WTC11 (cell line): ENCODE data around the gene MAPK7. TPM values are rescaled to one million over a fixed set of nuclear protein-coding genes. Genes with fewer than 3 reads are reported as not detected.

Source experiments
- ATAC-seq: fragments of 200-7000 bp; cut with Tn5 transposase; 2 replicates; pipeline ENCODE4 v1.10.0; 2021; ENCODE audit warnings: mild to moderate bottlenecking, moderate library complexity
- CTCF ChIA-PET: fragments of 300-600 bp; sonication (Branson Sonifier 250); formaldehyde crosslinking; loops from one replicate; lab custom pipeline; 2021; ENCODE audit warnings: antibody characterized with exemption; lab: Charles Lee
- POLR2A ChIA-PET: fragments of 350-600 bp; sonication (Branson Sonifier 250); formaldehyde crosslinking; loops from one replicate; lab custom pipeline; 2021; ENCODE audit warnings: antibody characterized with exemption; lab: Charles Lee
- DNase-seq: peaks from one replicate; pipeline ENCODE4 v3.0.0; 2021; ENCODE audit warnings: low spot score
- H3K27ac Mint-ChIP-seq: 2 replicates; pipeline ENCODE4 v1.8.0; 2021; ENCODE audit warnings: mixed read lengths
- H3K27me3 Mint-ChIP-seq: 2 replicates; pipeline ENCODE4 v1.8.0; 2021; ENCODE audit warnings: low read depth, mild to moderate bottlenecking, moderate library complexity, mixed read lengths
- H3K36me3 Mint-ChIP-seq: 2 replicates; pipeline ENCODE4 v1.8.0; 2021; ENCODE audit warnings: mixed read lengths
- H3K4me1 Mint-ChIP-seq: 2 replicates; pipeline ENCODE4 v1.8.0; 2022; ENCODE audit warnings: mixed read lengths
- H3K4me3 Mint-ChIP-seq: 2 replicates; pipeline ENCODE4 v1.8.0; 2021; ENCODE audit warnings: mild to moderate bottlenecking, moderate library complexity, mixed read lengths
- H3K9me3 Mint-ChIP-seq: 2 replicates; pipeline ENCODE4 v1.8.0; 2021; ENCODE audit warnings: mixed read lengths
- ATF1 ChIP-seq: sonication (generic); formaldehyde crosslinking; IDR thresholded peaks from 2 replicates; pipeline ENCODE4 v1.8.1; 2023; ENCODE audit warnings: mild to moderate bottlenecking, moderate library complexity, missing genetic modification reagents
- CREM ChIP-seq: sonication (generic); formaldehyde crosslinking; IDR thresholded peaks from 2 replicates; pipeline ENCODE4 v1.8.1; 2022; ENCODE audit warnings: mild to moderate bottlenecking, missing genetic modification reagents, moderate library complexity
- CTCF ChIP-seq: fragments of 200-600 bp; IDR thresholded peaks from 2 replicates; pipeline ENCODE4 v1.8.0; 2022; ENCODE audit warnings: antibody characterized with exemption
- FOXJ3 ChIP-seq: sonication (generic); formaldehyde crosslinking; IDR thresholded peaks from 2 replicates; pipeline ENCODE4 v1.9.0; 2021; ENCODE audit warnings: missing genetic modification reagents, mild to moderate bottlenecking, borderline replicate concordance
- GABPB1 ChIP-seq: sonication (generic); formaldehyde crosslinking; IDR thresholded peaks from 2 replicates; pipeline ENCODE4 v1.8.1; 2023; ENCODE audit warnings: mild to moderate bottlenecking, missing genetic modification reagents
- GTF2I ChIP-seq: fragments of 250-450 bp; sonication (Bioruptor Pico); conservative IDR thresholded peaks from 2 replicates; pipeline ENCODE4 v1.4.0; 2021; ENCODE audit warnings: mild to moderate bottlenecking
- NFE2L1 ChIP-seq: sonication (generic); formaldehyde crosslinking; IDR thresholded peaks from 2 replicates; pipeline ENCODE4 v1.8.1; 2023; ENCODE audit warnings: missing genetic modification reagents
- NR2C2 ChIP-seq: sonication (generic); formaldehyde crosslinking; IDR thresholded peaks from 2 replicates; pipeline ENCODE4 v1.8.0; 2022; ENCODE audit warnings: mild to moderate bottlenecking, missing genetic modification reagents
- PRRX2 ChIP-seq: fragments of 250-450 bp; sonication (Bioruptor Pico); IDR thresholded peaks from 2 replicates; pipeline ENCODE4 v1.8.0; 2021; ENCODE audit warnings: mild to moderate bottlenecking
- SMAD3 ChIP-seq: sonication (generic); formaldehyde crosslinking; IDR thresholded peaks from 2 replicates; pipeline ENCODE4 v1.8.0; 2022; ENCODE audit warnings: missing genetic modification reagents, mild to moderate bottlenecking, borderline replicate concordance
- SOX15 ChIP-seq: fragments of 250-450 bp; sonication (Bioruptor Pico); IDR thresholded peaks from 2 replicates; pipeline ENCODE4 v1.9.0; 2021; ENCODE audit warnings: mild to moderate bottlenecking
- TP53 ChIP-seq: sonication (generic); formaldehyde crosslinking; IDR thresholded peaks from 2 replicates; pipeline ENCODE4 v1.8.1; 2023; ENCODE audit warnings: mild to moderate bottlenecking, missing genetic modification reagents
- ZNF232 ChIP-seq: sonication (generic); formaldehyde crosslinking; IDR thresholded peaks from 2 replicates; pipeline ENCODE4 v1.8.0; 2022; ENCODE audit warnings: mild to moderate bottlenecking, missing genetic modification reagents
- ZNF263 ChIP-seq: sonication (generic); formaldehyde crosslinking; IDR thresholded peaks from 2 replicates; pipeline ENCODE4 v1.8.1; 2022; ENCODE audit warnings: low read depth, mild to moderate bottlenecking, moderate library complexity, missing genetic modification reagents
- ZNF396 ChIP-seq: fragments of 250-450 bp; sonication (Bioruptor Pico); IDR thresholded peaks from 2 replicates; pipeline ENCODE4 v1.8.0; 2021; ENCODE audit warnings: mild to moderate bottlenecking, moderate library complexity, borderline replicate concordance
- ZNF425 ChIP-seq: fragments of 250-450 bp; sonication (Bioruptor Pico); conservative IDR thresholded peaks from 2 replicates; pipeline ENCODE4 v1.9.0; 2021; ENCODE audit warnings: mild to moderate bottlenecking
- ZNF532 ChIP-seq: fragments of 250-450 bp; sonication (Bioruptor Pico); IDR thresholded peaks from 2 replicates; pipeline ENCODE4 v1.9.0; 2021; ENCODE audit warnings: mild to moderate bottlenecking, borderline replicate concordance
- ZNF671 ChIP-seq: fragments of 250-450 bp; sonication (Bioruptor Pico); IDR thresholded peaks from 2 replicates; pipeline ENCODE4 v1.8.0; 2021; ENCODE audit warnings: mild to moderate bottlenecking
- ZSCAN18 ChIP-seq: fragments of 250-450 bp; sonication (Bioruptor Pico); IDR thresholded peaks from 2 replicates; pipeline ENCODE4 v2.1.2; 2022; ENCODE audit warnings: mild to moderate bottlenecking, moderate library complexity
- total RNA-seq: library from RNA; stranded (reverse); gene quantifications from 3 replicates; pipeline ENCODE4 v1.2.3, GENCODE V29; 2021

Gene MAPK7
- total RNA-seq, 1 experiment from 2014 or later: 38.5 TPM

- no peak for TF ChIP-seq ZNF425 (CRISPR knock-in tag)
- TF ChIP-seq TP53 (CRISPR knock-in tag): no peak
Measured at GRCh38 chr17:19388791-19389785, 10.8 kb downstream of the MAPK7 start (continued).

GRCh38 chr17:19390951-19391350 lies 12.7 kb downstream of the MAPK7 start:
- no peak for DNase-seq
- ATAC-seq: no peak
- H3K9me3 Mint-ChIP-seq: no peaks in the 10 kb centered on the region
- ChIA-PET POLR2A (no interaction called here), CTCF (interaction anchor here (1.0 to 7.6 kb wide), 3 partner anchors 27 to 372 kb away, joined by 3 to 48 read pairs (median 5); partner anchors contain the start of gene B9D1)
- H3K4me1 Mint-ChIP-seq: peaks cover 41% of the 10 kb centered on the region
- H3K27me3 Mint-ChIP-seq: no peaks in the 10 kb centered on the region; the same call in 1 of the 2 replicates
- TF ChIP-seq SOX15: no peak
- TF ChIP-seq SMAD3 (CRISPR knock-in tag): no peak
- TF ChIP-seq PRRX2: no peak
- TF ChIP-seq ZNF532 (CRISPR knock-in tag): no peak
- no peak for TF ChIP-seq GTF2I (CRISPR knock-in tag)
- TF ChIP-seq ZNF671 (CRISPR knock-in tag): no peak
- TF ChIP-seq ZNF396 (CRISPR knock-in tag): no peak
- no peak for TF ChIP-seq NFE2L1 (CRISPR knock-in tag)
- TF ChIP-seq CTCF: no peak
- no peak for TF ChIP-seq ZNF263
- no peak overlapping the region for H3K4me3 Mint-ChIP-seq
- H3K27ac Mint-ChIP-seq: no peak overlapping the region
- no peaks in the 10 kb centered on the region for H3K36me3 Mint-ChIP-seq

- Mint-ChIP-seq H3K27me3 (no peaks in the 10 kb centered on the region; the same call in 1 of the 2 replicates), H3K4me1 (peaks cover 36% of the 10 kb centered on the region), H3K36me3 (no peaks in the 10 kb centered on the region), H3K9me3 (no peaks in the 10 kb centered on the region), H3K27ac (no peak overlapping the region), H3K4me3 (no peak overlapping the region)
- no peak for DNase-seq
- ATAC-seq: no peak
- ChIA-PET POLR2A (no interaction called here), CTCF (interaction anchor here (1.0 to 7.6 kb wide), 3 partner anchors 28 to 371 kb away, joined by 3 to 48 read pairs (median 5); partner anchors contain the start of gene B9D1)
- TF ChIP-seq FOXJ3 (CRISPR knock-in tag) (no peak), GABPB1 (CRISPR knock-in tag) (no peak), ZNF232 (no peak), NR2C2 (CRISPR knock-in tag) (no peak), ATF1 (CRISPR knock-in tag) (no peak), ZNF532 (CRISPR knock-in tag) (no peak), CREM (CRISPR knock-in tag) (no peak), ZSCAN18 (CRISPR knock-in tag) (no peak)
Measured at GRCh38 chr17:19391432-19391831, 13.1 kb downstream of the MAPK7 start.
